ENCODE measurements around the gene LRIG2.
"Not testable (repeated sequence)": the region's sequence is repeated elsewhere in the genome, so short reads cannot be mapped to it uniquely, and the experiment has no call there.

The LRIG2 gene

DNA sequence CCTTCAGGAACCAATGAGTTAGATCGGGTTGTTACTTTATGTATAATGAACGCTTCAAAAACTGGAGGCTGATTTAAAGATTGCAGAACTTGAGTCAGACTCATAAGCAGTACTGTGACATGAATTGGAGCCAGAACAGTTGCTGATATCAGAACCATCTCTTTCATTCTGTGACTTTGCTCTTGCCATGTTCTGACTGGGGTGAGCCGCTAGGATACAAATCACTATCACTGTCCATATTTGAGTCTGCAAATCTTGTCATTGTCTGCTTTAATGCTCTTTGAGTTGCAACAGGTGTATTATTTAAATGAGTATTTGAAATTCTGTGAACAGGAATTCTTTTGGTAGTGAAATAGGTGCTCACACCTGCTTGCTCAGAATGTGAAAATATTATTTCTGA, 52.5 kb downstream of the LRIG2 start:
- no peak for DNase-seq (ENCODE audit: low read depth in 1 of 2, low spot score in 1 of 2)

DNA sequence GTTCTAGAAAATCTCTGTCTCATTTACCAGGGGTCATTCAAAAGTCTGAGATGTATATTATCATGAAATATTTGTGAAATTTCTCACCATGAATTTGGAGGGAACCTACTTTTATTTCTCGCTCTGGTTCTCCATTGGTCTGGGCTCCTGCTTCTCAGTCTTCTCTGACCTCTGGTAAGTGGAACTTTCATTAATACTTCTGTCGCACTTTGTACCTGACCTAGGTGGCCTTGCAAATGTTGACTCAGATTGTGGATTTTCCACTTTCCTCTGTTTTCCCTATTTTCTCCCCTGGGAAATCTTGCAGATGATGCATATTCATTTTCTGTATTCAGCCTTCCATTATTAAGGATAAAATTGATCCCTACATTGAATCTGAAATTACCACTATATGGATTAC, 53.2 kb downstream of the LRIG2 start:
- no peak for DNase-seq (ENCODE audit: low read depth in 1 of 2, low spot score in 1 of 2)

DNA sequence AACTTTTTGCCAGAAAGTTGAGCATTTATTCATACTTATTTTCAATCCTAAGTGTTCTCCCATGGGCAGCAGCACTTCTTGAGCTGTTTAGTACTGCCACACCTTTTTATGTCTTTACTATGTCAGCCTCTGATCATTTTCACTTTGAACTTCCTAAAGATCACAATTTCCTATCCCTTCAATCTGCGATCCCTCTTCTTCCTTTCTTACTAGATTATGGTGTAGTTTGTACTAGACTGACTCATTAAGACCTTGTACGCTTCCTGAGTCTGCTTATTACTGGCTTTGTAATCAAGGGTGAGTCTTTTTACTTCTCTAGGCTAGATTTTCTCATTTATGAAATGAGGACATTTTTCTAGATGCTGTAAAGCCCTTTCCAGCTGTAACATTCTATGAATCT, 55.1 kb downstream of the LRIG2 start:
- DNase-seq (ENCODE audit: low read depth in 1 of 2, low spot score in 1 of 2) = no peak

GRCh38 chr1:113129529-113130185, 56.7 kb downstream of the LRIG2 start:
- DNase-seq (ENCODE audit: low read depth in 1 of 2, low spot score in 1 of 2) = no peak

GRCh38 chr1:113133038-113133437, 60.0 kb downstream of the LRIG2 start:
- no peak for DNase-seq (ENCODE audit: low read depth in 1 of 2, low spot score in 1 of 2)

- DNase-seq (ENCODE audit: low read depth in 1 of 2, low spot score in 1 of 2) = no peak
Measured at GRCh38 chr1:113133759-113134158, 60.8 kb downstream of the LRIG2 start.

GRCh38 chr1:113135460-113135859, 62.5 kb downstream of the LRIG2 start:
- no peak for DNase-seq (ENCODE audit: low read depth in 1 of 2, low spot score in 1 of 2)

DNA sequence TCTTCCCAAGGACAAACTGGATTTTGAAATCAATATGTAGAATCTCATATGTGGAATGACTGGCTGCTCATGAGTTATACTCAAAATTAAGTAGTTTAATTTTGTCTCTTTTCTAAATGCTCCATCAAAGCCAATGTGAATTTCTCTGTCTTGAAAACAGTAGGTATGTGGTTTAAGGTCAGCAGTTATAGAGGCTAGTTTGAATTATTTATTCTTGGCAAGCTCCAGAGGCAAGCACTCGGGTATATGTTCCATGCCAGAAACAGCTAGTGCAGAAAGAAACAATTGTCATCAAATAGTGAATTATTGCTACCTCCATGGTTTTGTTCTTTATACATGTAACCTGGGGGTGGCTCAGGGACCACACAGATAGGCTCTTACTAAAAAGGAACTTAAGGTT, 63.5 kb downstream of the LRIG2 start:
- DNase-seq (ENCODE audit: low read depth in 1 of 2, low spot score in 1 of 2) = no peak

DNA sequence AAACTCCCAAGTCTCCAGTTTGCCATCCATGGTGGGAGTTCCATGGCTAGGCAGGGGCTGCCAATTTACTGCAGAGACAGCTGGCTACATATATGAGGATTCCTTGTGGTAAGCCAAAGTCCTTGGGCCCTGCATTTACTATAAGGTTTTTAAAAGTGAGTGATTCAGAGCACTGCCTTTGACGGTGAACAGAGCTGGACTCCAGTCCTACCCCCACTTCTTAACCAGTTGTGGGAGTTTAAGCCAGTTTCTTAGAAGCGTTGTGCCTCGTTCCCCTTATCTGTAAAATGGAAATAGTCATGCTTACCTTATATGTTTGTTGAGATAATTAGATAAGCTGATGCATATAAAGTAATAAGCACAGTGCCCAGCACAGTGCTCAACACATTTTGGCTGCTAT, 64.6 kb downstream of the LRIG2 start:
- no peak for DNase-seq (ENCODE audit: low read depth in 1 of 2, low spot score in 1 of 2)

- no peak for DNase-seq (ENCODE audit: low read depth in 1 of 2, low spot score in 1 of 2)
Measured at GRCh38 chr1:113138778-113139177, 65.8 kb downstream of the LRIG2 start.

GRCh38 chr1:113140176-113140575, 67.2 kb downstream of the LRIG2 start:
- DNase-seq (ENCODE audit: low read depth in 1 of 2, low spot score in 1 of 2) = no peak

DNA sequence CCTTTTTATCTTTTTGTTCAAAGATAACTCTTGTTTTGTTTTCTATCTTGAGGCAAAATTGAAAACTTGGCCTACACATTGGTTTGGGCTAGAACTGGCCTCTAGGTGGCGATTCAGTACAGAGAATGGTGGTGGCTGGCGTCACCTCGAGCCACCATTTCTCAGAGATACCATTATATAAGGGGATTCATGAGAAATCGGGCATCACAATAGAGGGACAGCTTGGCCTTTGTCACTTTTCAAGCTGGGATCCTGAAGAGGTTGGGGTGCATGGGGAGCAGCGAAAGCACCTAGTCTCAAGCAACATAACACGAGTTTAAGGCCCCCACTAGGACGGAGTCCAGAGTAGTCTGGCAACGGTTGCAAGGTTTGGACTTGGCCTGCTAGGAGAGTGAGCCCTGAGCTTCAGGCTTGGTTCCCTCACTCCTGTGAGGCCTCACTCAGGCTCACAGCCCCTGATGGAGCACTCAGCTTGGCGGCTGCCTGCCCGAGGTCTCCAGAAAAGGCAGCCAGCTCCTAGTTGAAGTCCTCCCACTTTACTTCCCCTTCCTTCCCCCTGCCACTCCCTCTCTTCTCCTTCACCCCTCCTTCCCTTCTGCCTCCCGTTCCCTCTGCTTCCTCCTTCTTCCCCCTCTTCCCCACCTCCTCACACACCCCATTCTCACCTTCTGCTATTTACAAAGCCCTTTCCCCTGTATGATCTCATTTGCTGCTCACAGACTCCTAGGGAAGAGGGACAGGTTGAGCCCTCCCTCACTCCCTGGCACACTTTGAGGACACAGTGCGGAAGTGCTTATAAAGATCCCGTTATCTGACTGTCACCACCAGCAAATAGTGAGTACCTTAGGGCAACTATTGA, 67.8 kb downstream of the LRIG2 start:
- peak in 1 of 2 donors; percentile 31 for DNase-seq (ENCODE audit: low read depth in 1 of 2, low spot score in 1 of 2)

DNA sequence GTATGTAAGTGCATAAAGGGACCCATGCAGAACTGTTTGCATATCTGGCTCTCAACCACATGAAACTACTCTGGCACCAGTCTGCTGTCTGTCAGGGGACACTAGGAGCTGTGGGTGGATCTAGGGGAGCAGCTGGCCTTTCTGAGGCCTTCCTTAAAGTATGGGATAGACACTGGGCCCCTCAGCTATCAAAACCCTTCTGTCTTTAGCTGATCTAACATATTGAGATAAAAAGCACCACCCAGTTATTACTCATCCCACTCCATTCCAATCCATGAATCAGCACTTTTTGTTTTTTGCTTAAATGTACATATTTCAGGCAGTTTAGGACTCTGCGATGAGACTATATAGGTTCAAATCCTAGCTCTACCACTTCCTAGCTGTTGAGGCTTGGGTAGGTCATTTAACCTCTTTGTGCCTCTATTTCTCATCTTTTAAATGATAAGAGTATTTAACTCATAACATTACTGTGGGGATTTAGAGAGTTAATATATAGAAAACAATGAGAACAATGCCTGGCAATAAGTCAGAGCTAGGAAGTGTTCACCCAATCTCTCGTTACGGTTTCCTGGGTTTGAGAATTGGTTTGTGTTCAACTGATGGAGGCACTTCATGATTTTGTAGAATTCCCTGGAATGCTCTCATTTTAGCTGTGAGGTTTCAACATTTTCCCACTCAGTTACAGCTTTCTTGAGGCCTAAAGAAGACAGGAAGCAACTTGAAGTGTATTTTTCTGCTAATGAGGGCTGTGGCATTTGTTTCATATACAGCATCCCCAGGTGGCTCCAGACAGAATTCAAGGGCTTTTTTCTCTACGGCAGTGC, 68.9 kb downstream of the LRIG2 start:
- DNase-seq (ENCODE audit: low read depth in 1 of 2, low spot score in 1 of 2) = no peak

DNA sequence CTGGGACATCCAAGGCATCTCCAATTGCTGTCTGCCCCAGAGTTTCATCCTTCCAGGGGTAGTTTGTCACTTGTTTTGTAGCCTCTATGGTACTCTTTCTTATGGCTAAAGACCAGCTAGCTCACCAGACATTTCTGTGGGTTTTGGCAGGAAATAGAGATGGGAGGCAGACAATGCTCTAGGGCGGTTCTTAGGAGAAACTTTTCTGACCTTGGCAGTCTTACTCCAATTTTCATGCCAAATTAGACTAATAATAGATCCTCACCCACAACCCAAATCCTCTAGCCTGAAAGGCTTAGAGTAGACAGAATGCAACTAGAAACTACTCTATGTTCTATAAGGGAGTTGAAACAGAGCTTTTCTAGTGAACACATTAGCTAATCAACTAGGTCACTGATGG, 69.8 kb downstream of the LRIG2 start:
- DNase-seq (ENCODE audit: low read depth in 1 of 2, low spot score in 1 of 2) = no peak

DNA sequence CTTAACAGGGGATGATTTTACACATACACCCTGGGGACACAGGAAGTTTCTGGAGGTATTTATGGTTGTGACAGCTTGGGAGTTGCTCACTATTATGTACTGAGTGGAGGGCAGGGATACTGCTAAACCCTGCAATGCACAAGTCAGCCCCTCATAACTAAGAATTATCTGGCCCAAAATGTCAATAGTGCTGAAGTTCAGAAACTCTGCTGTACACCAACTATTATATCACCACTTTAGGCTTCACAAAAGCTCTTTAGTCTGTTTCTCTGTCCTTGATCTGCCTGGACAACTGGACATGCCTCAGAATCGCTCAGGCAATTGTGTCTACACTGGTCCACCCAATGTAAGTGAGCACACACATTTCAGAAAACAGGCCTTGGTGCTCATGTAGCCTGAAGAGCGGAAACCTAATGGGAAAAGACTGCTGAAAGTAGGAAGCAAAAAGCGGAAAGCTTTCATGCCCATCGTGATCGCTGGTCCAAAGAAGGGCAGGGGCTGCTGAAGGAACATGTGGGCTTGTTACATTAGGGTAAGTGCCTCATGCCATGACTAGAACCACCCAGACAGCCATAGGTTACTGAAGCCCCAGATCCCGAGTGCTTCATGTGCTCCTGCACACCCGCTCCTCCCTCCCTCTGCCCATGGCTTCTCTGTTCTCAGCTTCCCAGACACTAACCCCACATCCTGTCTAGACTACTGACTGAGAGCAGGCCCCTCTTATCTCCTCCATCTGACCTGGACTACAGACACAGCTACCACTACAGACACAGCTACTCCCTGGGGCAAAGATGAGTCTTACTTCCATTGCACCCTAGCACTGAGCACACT, 73.5 kb downstream of the LRIG2 start:
- no peak for DNase-seq (ENCODE audit: low read depth in 1 of 2, low spot score in 1 of 2)

- no peak for DNase-seq (ENCODE audit: low read depth in 1 of 2, low spot score in 1 of 2)
Measured at GRCh38 chr1:113147073-113147625, 74.2 kb downstream of the LRIG2 start.

- no peak for DNase-seq (ENCODE audit: low read depth in 1 of 2, low spot score in 1 of 2)
Measured at GRCh38 chr1:113147826-113148225, 74.8 kb downstream of the LRIG2 start.

GRCh38 chr1:113150494-113150893, 77.5 kb downstream of the LRIG2 start:
- not testable (repeated sequence) for DNase-seq (ENCODE audit: low read depth in 1 of 2, low spot score in 1 of 2)

GRCh38 chr1:113153116-113153803, 80.3 kb downstream of the LRIG2 start:
- no peak for DNase-seq (ENCODE audit: low read depth in 1 of 2, low spot score in 1 of 2)

DNA sequence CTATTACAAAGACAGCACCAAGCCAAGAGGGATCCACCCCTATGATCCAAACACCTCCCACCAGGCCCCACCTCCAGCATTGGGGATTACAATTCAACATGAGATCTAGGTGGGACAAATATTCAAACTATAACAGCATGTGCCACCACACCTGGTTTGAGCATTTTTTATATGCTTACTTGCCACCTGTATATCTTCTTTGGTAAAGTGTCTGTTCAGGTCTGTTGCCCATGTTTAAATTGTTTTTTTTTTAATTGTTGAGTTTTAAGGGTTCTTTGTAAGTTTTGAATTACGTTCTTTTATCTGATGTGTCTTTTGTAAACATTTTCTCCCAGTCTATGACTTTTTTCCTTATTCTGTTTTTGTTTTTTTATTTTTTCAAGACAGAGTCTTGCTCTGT, 83.4 kb downstream of the LRIG2 start:
- DNase-seq (ENCODE audit: low read depth in 1 of 2, low spot score in 1 of 2) = no peak
